HEK293 (cell line): ENCODE data around the gene ZWILCH.

ENCODE experiments used
- CTCF ChIP-seq: fragments of 450-650 bp; formaldehyde crosslinking; IDR thresholded peaks from 2 replicates; pipeline ENCODE4 v1.5.1; 2016; ENCODE audit warnings: missing biosample characterization, missing genetic modification characterization
- KLF10 ChIP-seq: fragments of 450-650 bp; IDR thresholded peaks from 2 replicates; pipeline ENCODE4 v1.5.1; 2018; ENCODE audit warnings: missing biosample characterization, mild to moderate bottlenecking, missing genetic modification characterization
- SCRT1 ChIP-seq: fragments of 450-650 bp; formaldehyde crosslinking; IDR thresholded peaks from 2 replicates; pipeline ENCODE4 v1.5.1; 2016; ENCODE audit warnings: missing biosample characterization, missing genetic modification characterization, borderline replicate concordance
- ZNF48 ChIP-seq: fragments of 450-650 bp; formaldehyde crosslinking; IDR thresholded peaks from 2 replicates; pipeline ENCODE4 v1.5.1; 2016; ENCODE audit warnings: missing biosample characterization, missing genetic modification characterization
- TF ChIP-seq, protein P1 (sequence below): fragments of 450-650 bp; formaldehyde crosslinking; conservative IDR thresholded peaks from 2 replicates; pipeline ENCODE4 v1.5.1; 2016; ENCODE audit warnings: low read depth, missing biosample characterization, missing genetic modification characterization

- TF ChIP-seq SCRT1 (tag by site-specific recombination) = no peak
- no peak for TF ChIP-seq KLF10 (tag by site-specific recombination)
- no peak for TF ChIP-seq ZNF48
- TF ChIP-seq, protein P1, sequence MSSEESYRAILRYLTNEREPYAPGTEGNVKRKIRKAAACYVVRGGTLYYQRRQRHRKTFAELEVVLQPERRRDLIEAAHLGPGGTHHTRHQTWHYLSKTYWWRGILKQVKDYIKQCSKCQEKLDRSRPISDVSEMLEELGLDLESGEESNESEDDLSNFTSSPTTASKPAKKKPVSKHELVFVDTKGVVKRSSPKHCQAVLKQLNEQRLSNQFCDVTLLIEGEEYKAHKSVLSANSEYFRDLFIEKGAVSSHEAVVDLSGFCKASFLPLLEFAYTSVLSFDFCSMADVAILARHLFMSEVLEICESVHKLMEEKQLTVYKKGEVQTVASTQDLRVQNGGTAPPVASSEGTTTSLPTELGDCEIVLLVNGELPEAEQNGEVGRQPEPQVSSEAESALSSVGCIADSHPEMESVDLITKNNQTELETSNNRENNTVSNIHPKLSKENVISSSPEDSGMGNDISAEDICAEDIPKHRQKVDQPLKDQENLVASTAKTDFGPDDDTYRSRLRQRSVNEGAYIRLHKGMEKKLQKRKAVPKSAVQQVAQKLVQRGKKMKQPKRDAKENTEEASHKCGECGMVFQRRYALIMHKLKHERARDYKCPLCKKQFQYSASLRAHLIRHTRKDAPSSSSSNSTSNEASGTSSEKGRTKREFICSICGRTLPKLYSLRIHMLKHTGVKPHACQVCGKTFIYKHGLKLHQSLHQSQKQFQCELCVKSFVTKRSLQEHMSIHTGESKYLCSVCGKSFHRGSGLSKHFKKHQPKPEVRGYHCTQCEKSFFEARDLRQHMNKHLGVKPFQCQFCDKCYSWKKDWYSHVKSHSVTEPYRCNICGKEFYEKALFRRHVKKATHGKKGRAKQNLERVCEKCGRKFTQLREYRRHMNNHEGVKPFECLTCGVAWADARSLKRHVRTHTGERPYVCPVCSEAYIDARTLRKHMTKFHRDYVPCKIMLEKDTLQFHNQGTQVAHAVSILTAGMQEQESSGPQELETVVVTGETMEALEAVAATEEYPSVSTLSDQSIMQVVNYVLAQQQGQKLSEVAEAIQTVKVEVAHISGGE (tag by site-specific recombination) = no peak
- TF ChIP-seq CTCF (tag by site-specific recombination) = no peak
Measured at GRCh38 chr15:66494262-66494661, 10.9 kb upstream of the ZWILCH start.
